ENCODE measurements around the gene HMGN5.

- TF ChIP-seq CTCF (IDR thresholded peaks at IDR 0.05; ENCODE audit: low read length) (no peak), EZH2 (IDR thresholded peaks at IDR 0.05; ENCODE audit: borderline replicate concordance, low read length) (no peak)
Measured at GRCh38 chrX:81229901-81230300, 28.2 kb upstream of the HMGN5 start.
